Stimulated activated naive B cell treated with anti-CD40 and anti-IgM and Interleukin-4, amounts not matched to agents 10 μg/mL and 1 μg/mL and 100 μg/mL, for 72 hours (primary cell): ENCODE results near the gene MCEMP1.
A peak's percentile ranks its signal among the peaks of the same experiment; 100 is the strongest.

Source experiments
- ATAC-seq, 2 donors: fragments of 150-1000 bp; cut with Tn5 transposase; replicated peaks; 2 replicates each; pipeline ENCODE4 v1.10.0; 2021; ENCODE audit warnings: moderate library complexity in 1 of 2
- DNase-seq: peaks from one replicate; pipeline ENCODE4 v3.0.0; 2021
- H3K27ac Mint-ChIP-seq: one replicate; pipeline ENCODE4 v1.8.0; 2022; ENCODE audit warnings: mild to moderate bottlenecking, mixed read lengths
- H3K27me3 Mint-ChIP-seq, 2 donors: one replicate each; pipeline ENCODE4 v1.8.0; 2022; ENCODE audit warnings: mixed read lengths in 2 of 2
- H3K36me3 Mint-ChIP-seq, 2 donors: one replicate each; pipeline ENCODE4 v1.8.0; 2022; ENCODE audit warnings: mixed read lengths in 2 of 2, mild to moderate bottlenecking in 1 of 2
- H3K4me1 Mint-ChIP-seq, 2 donors: one replicate each; pipeline ENCODE4 v1.8.0; 2022; ENCODE audit warnings: mixed read lengths in 2 of 2, mild to moderate bottlenecking in 1 of 2
- H3K4me3 Mint-ChIP-seq, 2 donors: one replicate each; pipeline ENCODE4 v1.8.0; 2022; ENCODE audit warnings: mild to moderate bottlenecking in 2 of 2, mixed read lengths in 2 of 2, moderate library complexity in 1 of 2
- H3K9me3 Mint-ChIP-seq, 2 donors: one replicate each; pipeline ENCODE4 v1.8.0; 2022; ENCODE audit warnings: mixed read lengths in 2 of 2, mild to moderate bottlenecking in 1 of 2

Gene MCEMP1

DNA sequence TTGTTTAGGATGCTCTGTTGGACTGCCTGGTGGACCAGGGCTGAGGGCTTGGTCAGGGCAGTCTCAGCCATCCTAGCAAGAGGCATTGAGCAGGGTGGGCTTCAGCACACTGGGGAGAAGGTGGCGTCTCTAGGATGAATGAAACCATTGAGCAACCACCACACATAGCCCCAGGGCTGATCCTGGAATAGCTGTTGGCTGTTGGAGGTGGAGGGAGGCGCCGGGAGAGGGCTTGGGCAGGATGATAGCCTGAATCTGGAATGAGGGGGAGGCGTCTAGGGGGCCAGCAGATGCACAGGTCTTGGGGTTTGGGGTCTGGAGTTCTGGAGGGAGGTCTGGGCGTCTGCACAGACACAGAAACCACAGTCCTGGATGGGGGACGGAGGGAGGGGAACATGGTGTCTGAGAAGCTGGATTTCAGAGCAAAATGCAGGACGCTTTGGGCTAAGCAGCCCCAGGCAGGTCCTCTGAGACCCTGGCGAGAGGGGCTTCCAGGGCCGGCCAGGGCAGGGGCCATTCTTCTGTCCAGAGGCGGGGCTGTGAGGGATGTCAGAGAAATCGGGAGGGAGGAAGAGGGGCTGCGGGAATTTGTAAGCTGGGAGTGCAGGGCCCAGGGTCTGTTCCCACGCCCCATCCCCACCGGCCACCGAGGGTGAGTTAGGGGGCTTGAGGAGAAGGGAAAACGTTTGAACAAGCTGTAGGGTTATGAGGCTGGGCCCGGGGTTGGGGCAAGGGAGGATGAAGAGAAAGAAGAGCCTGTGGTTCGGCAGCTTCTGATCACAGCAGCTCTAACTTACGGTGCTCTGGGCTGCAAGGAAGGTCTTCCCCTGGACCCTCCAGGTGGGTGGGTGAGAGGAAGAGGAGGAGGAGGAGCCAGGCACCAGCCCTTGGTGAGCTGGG lies 8.9 kb downstream of the MCEMP1 start:
- peak; percentile 17 to 24 for ATAC-seq
- peaks cover 26 to 56% of the 10 kb centered on the region in 2 donors for H3K4me1 Mint-ChIP-seq
- H3K27ac Mint-ChIP-seq, result peak overlapping the region; percentile 93

DNA sequence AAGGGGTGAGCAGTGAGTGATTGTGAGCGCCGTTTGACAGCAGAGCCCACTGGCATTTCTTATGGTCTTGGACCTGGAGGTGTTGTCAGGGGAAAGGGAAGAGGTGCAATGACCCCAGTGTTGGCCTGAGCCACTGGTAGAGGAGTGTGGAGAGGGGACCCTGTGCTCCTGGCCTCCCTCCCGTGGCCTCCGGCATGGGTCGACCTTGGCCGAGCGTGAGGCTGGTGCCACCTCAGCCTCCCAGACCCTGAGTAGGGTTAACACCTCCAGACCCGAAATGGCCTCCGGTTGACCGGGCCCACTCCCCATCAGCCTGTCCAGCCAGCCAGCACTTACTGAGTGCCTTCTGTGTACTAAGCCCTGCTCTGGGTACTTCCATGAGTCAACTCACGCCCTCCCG lies 10.3 kb downstream of the MCEMP1 start:
- peaks cover 22 to 44% of the 10 kb centered on the region in 2 donors for H3K4me1 Mint-ChIP-seq
- DNase-seq (no peak), ATAC-seq (peak; percentile 24 to 38)
- no peaks in the 10 kb centered on the region for H3K9me3 Mint-ChIP-seq
- peak overlapping the region; percentile 93 for H3K27ac Mint-ChIP-seq
- peaks cover 39 to 57% of the 10 kb centered on the region in 2 donors for H3K36me3 Mint-ChIP-seq
- H3K27me3 Mint-ChIP-seq, result no peaks in the 10 kb centered on the region
- H3K4me3 Mint-ChIP-seq, result peak overlapping the region; percentile 52 to 61

More for the DNA sequence above, 8.9 kb downstream of the MCEMP1 start:
- DNase-seq, result peak; percentile 43
- Mint-ChIP-seq H3K9me3 (no peaks in the 10 kb centered on the region), H3K36me3 (peaks cover 42 to 66% of the 10 kb centered on the region in 2 donors), H3K27me3 (no peaks in the 10 kb centered on the region), H3K4me3 (peak overlapping the region; percentile 63 to 70)

DNA sequence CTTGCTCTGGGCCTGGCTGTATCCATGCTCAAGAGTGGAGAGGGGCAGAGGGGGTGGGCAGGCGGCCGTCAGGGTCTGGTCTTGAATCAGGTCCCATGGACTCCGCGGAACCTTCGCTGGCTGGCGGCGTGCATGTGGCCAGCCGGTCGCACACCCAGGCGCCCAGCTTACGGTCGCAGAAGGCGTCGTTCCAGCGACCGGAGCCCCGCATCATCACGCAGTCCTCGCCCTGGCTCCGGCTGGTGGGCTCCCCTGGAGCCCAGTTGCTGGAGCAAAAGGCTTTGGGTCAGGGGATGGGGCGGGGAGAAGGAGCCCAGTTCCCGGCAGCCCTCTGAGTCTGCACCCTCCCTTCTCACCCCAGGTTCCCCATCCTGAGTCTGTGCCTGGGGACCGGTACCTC lies 12.3 kb downstream of the MCEMP1 start:
- H3K27me3 Mint-ChIP-seq, result no peaks in the 10 kb centered on the region
- peak overlapping the region; percentile 93 for H3K27ac Mint-ChIP-seq
- no peaks in the 10 kb centered on the region for H3K9me3 Mint-ChIP-seq
- peaks cover 27 to 43% of the 10 kb centered on the region in 2 donors for H3K36me3 Mint-ChIP-seq
- H3K4me1 Mint-ChIP-seq, result peaks cover 19 to 32% of the 10 kb centered on the region in 2 donors
- ATAC-seq (no peak), DNase-seq (no peak)
- no peak overlapping the region for H3K4me3 Mint-ChIP-seq

DNA sequence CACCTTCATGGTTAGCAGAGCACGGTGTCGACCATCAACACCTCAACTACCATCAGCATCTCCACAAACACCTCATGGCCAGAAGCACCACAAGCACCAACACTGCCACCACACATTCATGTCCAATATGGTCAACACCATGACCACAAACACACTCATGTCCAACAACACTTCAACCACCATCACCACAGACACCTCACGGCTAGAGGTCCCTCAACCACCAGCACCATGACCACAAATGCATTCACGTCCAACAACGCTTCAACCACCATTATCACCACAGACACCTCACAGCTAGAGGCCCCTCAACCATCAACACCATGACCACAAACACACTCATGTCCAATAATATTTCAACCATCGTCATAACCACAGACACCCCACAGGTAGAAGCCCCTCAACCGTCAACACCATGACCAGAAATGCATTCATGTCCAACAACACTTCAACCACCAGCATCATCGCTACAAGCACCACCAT lies 13.9 kb downstream of the MCEMP1 start:
- peaks cover 34 to 46% of the 10 kb centered on the region in 2 donors for H3K36me3 Mint-ChIP-seq
- ATAC-seq, result no peak

DNA sequence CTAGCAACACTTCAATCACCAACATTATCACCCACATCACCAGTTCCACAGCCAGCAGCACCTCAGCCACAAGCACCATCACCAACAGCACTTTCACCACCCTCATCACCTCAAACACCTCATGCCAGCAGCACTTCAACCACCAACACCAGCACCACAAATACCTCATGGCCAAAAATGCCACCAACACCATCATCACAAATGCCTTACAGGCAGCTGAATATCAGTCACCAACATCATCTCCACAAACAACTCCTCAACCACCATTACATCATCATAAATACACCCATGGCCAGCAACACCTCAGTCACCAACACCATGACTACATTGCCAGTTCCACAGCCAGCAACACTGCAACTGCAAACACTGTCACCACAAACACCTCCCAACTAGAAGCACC lies 14.6 kb downstream of the MCEMP1 start:
- no peaks in the 10 kb centered on the region for H3K27me3 Mint-ChIP-seq
- peaks cover 31 to 48% of the 10 kb centered on the region in 2 donors for H3K36me3 Mint-ChIP-seq
- no peak overlapping the region for H3K4me3 Mint-ChIP-seq
- ATAC-seq, result no peak
- H3K4me1 Mint-ChIP-seq, result peaks cover 16 to 32% of the 10 kb centered on the region in 2 donors
- no peak for DNase-seq
- H3K9me3 Mint-ChIP-seq, result peaks cover 0 to under 1% of the 10 kb centered on the region in 2 donors
- no peak overlapping the region for H3K27ac Mint-ChIP-seq

More for the DNA sequence above, 13.9 kb downstream of the MCEMP1 start:
- no peaks in the 10 kb centered on the region for H3K9me3 Mint-ChIP-seq
- no peaks in the 10 kb centered on the region for H3K27me3 Mint-ChIP-seq
- H3K4me1 Mint-ChIP-seq, result peaks cover 19 to 36% of the 10 kb centered on the region in 2 donors
- H3K27ac Mint-ChIP-seq, result no peak overlapping the region
- no peak overlapping the region for H3K4me3 Mint-ChIP-seq
- no peak for DNase-seq

DNA sequence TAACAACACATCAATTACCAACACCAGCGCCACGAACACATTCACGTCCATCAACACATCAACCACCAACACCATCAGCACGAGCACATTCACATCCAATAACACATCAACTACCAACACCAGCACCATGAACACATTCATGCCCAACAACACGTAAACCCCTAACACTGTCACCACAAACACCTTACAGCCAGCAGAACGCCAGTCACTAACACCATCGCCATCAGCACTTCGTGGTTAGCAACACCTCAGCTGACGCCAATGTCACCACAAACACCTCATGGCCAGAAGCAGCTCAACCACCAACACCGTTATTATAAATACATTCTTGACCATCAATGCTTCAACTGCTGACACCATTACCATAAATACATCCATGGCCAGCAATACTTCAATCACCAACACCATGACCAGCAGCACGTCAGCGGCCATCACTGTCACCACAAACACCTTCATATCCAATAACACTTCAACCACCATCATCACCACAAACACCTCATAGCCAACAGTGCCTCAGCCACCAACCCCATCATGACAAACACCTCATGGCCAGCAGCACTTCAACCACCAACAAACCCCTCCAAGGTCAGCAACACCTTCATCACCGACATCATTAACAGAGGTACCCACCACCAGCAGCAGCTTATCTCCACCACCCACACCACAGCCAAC lies 15.7 kb downstream of the MCEMP1 start:
- no peak overlapping the region for H3K4me3 Mint-ChIP-seq
- H3K36me3 Mint-ChIP-seq, result peaks cover 37 to 52% of the 10 kb centered on the region in 2 donors
- peaks cover 20 to 36% of the 10 kb centered on the region in 2 donors for H3K4me1 Mint-ChIP-seq
- H3K9me3 Mint-ChIP-seq, result peaks cover 0 to 2% of the 10 kb centered on the region in 2 donors
- no peak overlapping the region for H3K27ac Mint-ChIP-seq
- no peak for ATAC-seq
- H3K27me3 Mint-ChIP-seq, result no peaks in the 10 kb centered on the region
- DNase-seq, result no peak

DNA sequence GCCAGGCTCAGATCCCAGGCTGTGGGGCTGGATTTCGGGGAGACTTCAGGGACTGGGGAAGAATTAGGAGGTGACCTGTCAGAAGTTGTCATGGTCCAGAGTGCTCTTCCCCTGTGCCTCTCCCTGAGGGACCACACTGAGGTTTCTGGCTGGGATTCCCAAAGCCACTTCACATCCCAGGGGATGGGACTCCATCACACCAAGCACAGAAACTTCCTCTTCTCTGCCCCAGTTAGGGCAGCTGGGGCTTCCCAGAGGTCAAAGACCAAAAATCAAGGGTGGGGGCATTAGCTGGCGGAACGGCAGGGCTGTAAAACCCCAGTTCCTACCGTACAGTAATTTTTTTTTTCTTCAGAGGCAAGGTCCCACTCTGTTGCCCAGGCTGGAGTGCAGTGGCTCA lies 17.6 kb downstream of the MCEMP1 start:
- peaks cover 48 to 60% of the 10 kb centered on the region in 2 donors for H3K36me3 Mint-ChIP-seq
- no peak overlapping the region for H3K27ac Mint-ChIP-seq
- H3K4me3 Mint-ChIP-seq, result no peak overlapping the region
- H3K9me3 Mint-ChIP-seq, result peaks cover 0 to 2% of the 10 kb centered on the region in 2 donors
- H3K27me3 Mint-ChIP-seq, result no peaks in the 10 kb centered on the region
- peak; percentile 80 for DNase-seq
- H3K4me1 Mint-ChIP-seq, result peaks cover 25 to 55% of the 10 kb centered on the region in 2 donors
- peak; percentile 51 to 54 for ATAC-seq

DNA sequence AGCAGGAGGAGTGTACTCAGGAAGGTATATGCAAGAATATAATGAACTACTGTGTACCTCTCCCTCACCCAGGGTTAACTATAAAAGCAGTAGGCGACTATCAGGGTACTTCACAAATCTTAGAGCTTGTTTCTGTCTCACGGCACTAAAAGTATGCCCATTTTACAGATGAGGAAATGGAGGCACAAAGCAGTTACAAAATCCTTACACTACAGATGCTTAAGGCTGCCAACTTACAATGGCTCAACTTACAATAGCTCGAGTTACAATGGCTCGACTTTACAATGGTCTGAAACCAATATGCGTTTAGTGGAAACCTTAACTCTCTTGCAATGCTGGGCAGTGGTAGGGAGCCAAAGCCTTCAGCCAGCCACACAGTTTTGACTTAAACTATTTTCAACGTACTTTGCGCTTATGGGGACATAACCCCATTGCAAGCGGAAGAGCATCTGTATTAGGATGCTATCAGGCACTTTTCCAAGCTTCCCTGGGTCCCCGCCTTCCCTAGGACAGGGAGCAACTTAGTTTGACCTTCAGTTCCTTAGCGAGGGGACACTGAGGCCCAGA lies 20.9 kb downstream of the MCEMP1 start:
- ATAC-seq, result no peak
- H3K36me3 Mint-ChIP-seq, result peaks cover 75 to 87% of the 10 kb centered on the region in 2 donors
- no peaks in the 10 kb centered on the region for H3K27me3 Mint-ChIP-seq
- H3K4me3 Mint-ChIP-seq, result no peak overlapping the region
- peaks cover 3 to 6% of the 10 kb centered on the region in 2 donors for H3K9me3 Mint-ChIP-seq
- peak overlapping the region; percentile 99 for H3K27ac Mint-ChIP-seq
- DNase-seq, result no peak
- peaks cover 43 to 81% of the 10 kb centered on the region in 2 donors for H3K4me1 Mint-ChIP-seq

DNA sequence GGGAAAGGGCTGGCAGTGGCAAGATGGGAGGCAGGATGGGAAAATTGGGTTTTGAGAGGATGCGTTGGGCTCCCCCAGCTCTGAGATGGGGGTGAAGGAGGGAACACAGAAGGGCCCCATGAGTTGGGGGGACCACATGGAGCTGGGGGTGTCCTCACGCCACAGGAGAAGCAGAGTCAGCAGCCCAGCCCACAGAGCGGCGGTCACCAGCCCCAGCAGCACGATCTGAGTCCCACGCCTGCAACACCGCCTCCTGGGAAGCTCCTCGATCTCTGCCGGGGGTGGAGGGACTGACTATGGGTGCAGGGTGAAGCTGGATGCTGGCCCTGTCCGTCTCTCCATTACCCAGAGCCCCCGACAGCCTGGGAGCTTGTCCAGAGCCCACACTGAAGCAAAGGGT lies 21.7 kb downstream of the MCEMP1 start:
- Mint-ChIP-seq H3K4me3 (no peak overlapping the region), H3K36me3 (peaks cover 75 to 91% of the 10 kb centered on the region in 2 donors), H3K9me3 (peaks cover 3 to 6% of the 10 kb centered on the region in 2 donors), H3K4me1 (peaks cover 47 to 89% of the 10 kb centered on the region in 2 donors), H3K27ac (peak overlapping the region; percentile 99), H3K27me3 (no peaks in the 10 kb centered on the region)
- DNase-seq (no peak), ATAC-seq (no peak)

DNA sequence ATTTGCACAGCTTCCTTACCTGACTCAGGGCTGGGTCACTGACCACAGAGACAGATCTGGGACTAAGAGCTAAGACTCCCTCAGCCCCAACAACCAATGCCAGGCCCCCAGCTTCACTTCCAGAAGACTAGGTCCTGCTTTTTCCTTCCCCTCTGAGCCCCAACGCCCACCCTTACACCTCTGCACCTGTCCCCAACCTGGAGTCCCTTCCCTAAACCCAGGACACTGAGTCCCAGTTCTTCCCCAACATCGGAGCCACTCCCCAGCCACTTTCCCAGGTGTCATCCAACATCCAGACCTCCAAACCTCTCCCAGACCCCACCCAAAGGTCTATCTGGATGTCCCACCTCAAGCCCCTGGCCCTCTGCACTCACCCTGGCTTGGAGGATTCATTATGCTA lies 22.1 kb downstream of the MCEMP1 start:
- Mint-ChIP-seq H3K9me3 (peaks cover 3 to 6% of the 10 kb centered on the region in 2 donors), H3K4me3 (no peak overlapping the region), H3K4me1 (peaks cover 51 to 91% of the 10 kb centered on the region in 2 donors), H3K36me3 (peaks cover 76 to 93% of the 10 kb centered on the region in 2 donors), H3K27me3 (no peaks in the 10 kb centered on the region), H3K27ac (peak overlapping the region; percentile 99)
- no peak for DNase-seq
- ATAC-seq, result no peak

DNA sequence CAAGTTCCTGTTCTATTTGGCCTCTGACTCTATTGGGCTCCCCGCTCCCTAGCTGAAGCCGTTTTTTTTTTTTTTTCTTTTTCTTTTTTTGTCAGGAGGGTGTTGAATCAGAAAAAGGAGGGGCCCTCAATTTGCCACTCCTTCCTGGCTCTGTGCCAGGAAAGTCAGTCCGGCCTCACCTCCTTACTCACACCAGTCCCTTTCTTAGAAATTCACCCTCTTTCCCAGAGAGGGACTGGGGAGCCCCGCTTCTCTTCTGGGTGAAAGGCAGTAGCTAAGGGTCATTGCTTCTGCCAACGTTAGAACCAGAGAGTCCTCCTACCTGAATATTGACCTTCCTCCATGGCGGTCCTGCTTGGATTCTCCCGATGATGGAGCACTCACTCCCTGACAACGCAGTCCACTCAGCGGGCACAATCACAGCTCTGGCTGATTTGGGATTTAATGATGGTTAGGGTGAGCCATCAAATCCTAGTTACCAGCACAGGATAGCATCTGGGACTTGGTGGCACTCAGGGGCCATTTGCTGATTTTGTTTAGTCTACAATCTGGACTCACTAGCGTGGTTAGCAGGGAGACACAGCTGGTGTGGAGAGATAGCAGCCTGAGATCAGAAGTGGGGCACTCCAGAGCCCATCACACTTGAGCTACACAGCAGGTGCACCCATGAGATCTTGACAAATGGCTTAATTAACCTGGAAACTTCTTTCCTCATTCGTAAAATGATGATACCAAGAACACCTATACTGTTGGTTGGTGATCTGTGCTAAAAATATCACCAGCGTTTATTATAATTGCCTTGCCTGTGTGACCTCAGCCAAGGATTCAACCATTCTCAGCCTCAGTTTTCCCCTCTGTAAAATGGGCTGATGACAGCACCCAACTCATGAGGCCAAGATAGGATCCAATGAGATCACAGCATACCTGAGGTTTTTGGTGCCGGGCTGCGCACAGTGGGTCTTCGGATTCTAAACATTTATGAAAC lies 22.8 kb downstream of the MCEMP1 start:
- Mint-ChIP-seq H3K4me1 (peaks cover 51 to 91% of the 10 kb centered on the region in 2 donors), H3K4me3 (no peak overlapping the region), H3K36me3 (peaks cover 70 to 86% of the 10 kb centered on the region in 2 donors), H3K9me3 (peaks cover 3 to 6% of the 10 kb centered on the region in 2 donors), H3K27ac (peak overlapping the region; percentile 99), H3K27me3 (no peaks in the 10 kb centered on the region)
- ATAC-seq, result peak; percentile 39 to 46
- DNase-seq, result peak; percentile 81

DNA sequence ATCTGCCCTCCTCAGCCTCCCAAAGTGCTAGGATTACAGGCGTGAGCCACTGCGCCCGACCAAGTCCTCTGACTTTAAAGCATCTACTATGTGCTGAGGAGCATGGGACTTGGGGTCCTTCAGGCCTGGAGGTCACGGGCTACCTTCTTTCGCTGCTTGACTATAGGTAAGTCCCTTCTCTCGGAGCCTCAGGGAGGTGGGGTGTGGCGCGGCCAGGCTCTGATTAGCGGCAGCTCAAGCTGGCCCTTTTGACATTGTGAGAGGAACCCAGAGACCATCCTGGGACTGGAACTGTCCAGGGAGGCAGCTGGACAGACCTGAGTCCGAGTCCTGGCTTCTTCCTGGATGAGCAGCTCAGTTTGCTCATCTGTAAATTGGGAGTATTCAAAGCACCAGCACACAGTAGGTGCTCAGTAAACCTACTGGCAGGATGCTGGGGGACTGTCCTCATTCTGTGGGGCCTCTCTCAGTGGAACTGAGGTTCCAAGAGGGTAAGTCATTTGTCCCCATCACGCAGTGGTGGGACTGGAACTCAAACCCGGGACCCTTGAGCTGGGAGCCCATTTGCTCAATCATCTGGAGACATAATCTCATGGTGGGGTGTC lies 24.3 kb downstream of the MCEMP1 start:
- Mint-ChIP-seq H3K27ac (peak overlapping the region; percentile 99), H3K9me3 (peaks cover 3 to 6% of the 10 kb centered on the region in 2 donors), H3K27me3 (no peaks in the 10 kb centered on the region), H3K4me1 (peaks cover 59 to 99% of the 10 kb centered on the region in 2 donors), H3K36me3 (peaks cover 64 to 80% of the 10 kb centered on the region in 2 donors), H3K4me3 (no peak overlapping the region)
- no peak for DNase-seq
- ATAC-seq, result no peak
